ENCODE measurements around the gene C1QL4.

- TF ChIP-seq CTCF (optimal IDR thresholded peaks at IDR 0.05 in 1 of 3, IDR thresholded peaks at IDR 0.05 in 1 of 3, conservative IDR thresholded peaks at IDR 0.05 in 1 of 3; ENCODE audit: extremely low read depth in 1 of 3, insufficient read depth in 2 of 3, low read length in 3 of 3) (peak; percentile 78 to 81 (median 78)), EZH2 (IDR thresholded peaks at IDR 0.05; ENCODE audit: low read length) (no peak)
Observed at GRCh38 chr12:49358483-49359141, 21.6 kb upstream of the C1QL4 start.

Data from keratinocyte (primary cell).